HepG2 (cell line): ENCODE measurements around the gene SNAI3. TPM values are rescaled to one million over a fixed set of nuclear protein-coding genes. Genes with fewer than 3 reads are reported as not detected.
A peak's percentile ranks its signal among the peaks of the same experiment; 100 is the strongest.

ENCODE experiments used
- CAMTA2 ChIP-seq: sonication (generic); formaldehyde crosslinking; IDR thresholded peaks from 2 replicates; pipeline ENCODE4 v1.4.0; 2020; ENCODE audit warnings: mild to moderate bottlenecking, missing genetic modification reagents, borderline replicate concordance
- CEBPB ChIP-seq: IDR thresholded peaks from 2 replicates; pipeline ENCODE4 v1.6.1; 2011; ENCODE audit warnings: low read depth, low read length, improper control_type of control experiment, borderline replicate concordance
- GPN1 ChIP-seq: sonication (generic); formaldehyde crosslinking; IDR thresholded peaks from 2 replicates; pipeline ENCODE4 v1.5.1; 2020; ENCODE audit warnings: missing genetic modification reagents, borderline replicate concordance
- HNF1A ChIP-seq, 2 experiments: sonication (generic) in 1 of 2; formaldehyde crosslinking in 1 of 2; IDR thresholded peaks; 2 replicates each; pipeline versions ENCODE4 v1.4.0 to v1.6.1; 2016 to 2020; ENCODE audit warnings: borderline replicate concordance in 1 of 2, low read depth in 1 of 2, mild to moderate bottlenecking in 1 of 2, missing genetic modification reagents in 1 of 2
- KMT2A ChIP-seq: sonication (generic); formaldehyde crosslinking; IDR thresholded peaks from 2 replicates; pipeline ENCODE4 v1.4.0; 2020; ENCODE audit warnings: missing genetic modification reagents
- MYPOP ChIP-seq: sonication (generic); formaldehyde crosslinking; IDR thresholded peaks from 2 replicates; pipeline ENCODE4 v1.8.1; 2023; ENCODE audit warnings: mild to moderate bottlenecking, moderate library complexity, missing genetic modification reagents
- MZF1 ChIP-seq: sonication (generic); formaldehyde crosslinking; IDR thresholded peaks from 2 replicates; pipeline ENCODE4 v1.8.1; 2023; ENCODE audit warnings: mild to moderate bottlenecking, missing genetic modification reagents, borderline replicate concordance
- PCBP2 ChIP-seq: fragments of 200-400 bp; formaldehyde crosslinking; optimal IDR thresholded peaks from 2 replicates; pipeline ENCODE3; 2018; ENCODE audit warnings: low read length, low read depth; ENCODE audit not compliant: poor library complexity, severe bottlenecking
- PITX1 ChIP-seq: sonication (generic); formaldehyde crosslinking; IDR thresholded peaks from 2 replicates; pipeline ENCODE4 v1.5.1; 2020; ENCODE audit warnings: mild to moderate bottlenecking, missing genetic modification reagents
- REXO4 ChIP-seq: sonication (generic); formaldehyde crosslinking; IDR thresholded peaks from 2 replicates; pipeline ENCODE4 v1.8.0; 2022; ENCODE audit warnings: missing genetic modification reagents, mild to moderate bottlenecking, borderline replicate concordance
- SNAI1 ChIP-seq: sonication (generic); formaldehyde crosslinking; IDR thresholded peaks from 2 replicates; pipeline ENCODE4 v1.5.0; 2020; ENCODE audit warnings: mild to moderate bottlenecking, missing genetic modification reagents, borderline replicate concordance
- SRY ChIP-seq: sonication (generic); formaldehyde crosslinking; IDR thresholded peaks from 2 replicates; pipeline ENCODE4 v1.8.0; 2022; ENCODE audit warnings: mild to moderate bottlenecking, missing genetic modification reagents
- TBX3 ChIP-seq: fragments of 450-650 bp; IDR thresholded peaks from 2 replicates; pipeline ENCODE4 v1.6.1; 2017; ENCODE audit warnings: antibody characterized with exemption, mild to moderate bottlenecking, inconsistent platforms, borderline replicate concordance
- YY1 ChIP-seq: IDR thresholded peaks from 2 replicates; pipeline ENCODE4 v1.6.1; 2011; ENCODE audit warnings: low read length, low read depth, moderate library complexity, mild to moderate bottlenecking; ENCODE audit not compliant: insufficient read depth, insufficient replicate concordance
- ZNF256 ChIP-seq: sonication (generic); formaldehyde crosslinking; conservative IDR thresholded peaks from 2 replicates; pipeline ENCODE4 v1.4.0; 2020; ENCODE audit warnings: missing genetic modification reagents
- ZNF274 ChIP-seq: sonication (generic); formaldehyde crosslinking; IDR thresholded peaks from 2 replicates; pipeline ENCODE4 v1.5.1; 2020; ENCODE audit warnings: mild to moderate bottlenecking, missing genetic modification reagents
- ZNF317 ChIP-seq: sonication (generic); formaldehyde crosslinking; IDR thresholded peaks from 2 replicates; pipeline ENCODE4 v1.5.0; 2020; ENCODE audit warnings: mild to moderate bottlenecking, missing genetic modification reagents
- ZNF558 ChIP-seq: sonication (generic); formaldehyde crosslinking; IDR thresholded peaks from 2 replicates; pipeline ENCODE4 v1.9.0; 2022; ENCODE audit warnings: mild to moderate bottlenecking, missing genetic modification reagents, borderline replicate concordance
- ZNF724P ChIP-seq: sonication (generic); formaldehyde crosslinking; IDR thresholded peaks from 2 replicates; pipeline ENCODE4 v1.8.0; 2022; ENCODE audit warnings: missing genetic modification reagents, borderline replicate concordance
- polyA plus RNA-seq, 8 experiments: library from polyadenylated mRNA; depleted of rRNA in 3 of 8; stranded (reverse) in 7 of 8; unstranded in 1 of 8; fragments of >200 nt; fragmentation: Illumina TruSeq in 4 of 8; extraction: Trizol in 4 of 8; gene quantifications; 2 replicates each; pipeline versions ENCODE4 v1.2.1 to v1.2.3, GENCODE V29; 2011 to 2016; ENCODE audit warnings: low read depth in 4 of 8, missing spikeins in 1 of 8, mixed read lengths in 1 of 8; ENCODE audit not compliant: insufficient read depth in 1 of 8
- total RNA-seq, 5 experiments: library from RNA; depleted of rRNA; stranded (reverse); fragments of >200 nt; fragmentation: Illumina TruSeq; extraction: Trizol; gene quantifications; 2 replicates each; pipeline ENCODE4 v1.2.3, GENCODE V29; 2016; ENCODE audit warnings: low read depth in 1 of 5
- TF ChIP-seq, protein P1 (sequence below): sonication (generic); formaldehyde crosslinking; IDR thresholded peaks from 2 replicates; pipeline ENCODE4 v1.5.0; 2020; ENCODE audit warnings: mild to moderate bottlenecking, low read depth, missing genetic modification reagents, borderline replicate concordance
- TF ChIP-seq, protein P2 (sequence below): sonication (generic); formaldehyde crosslinking; IDR thresholded peaks from 2 replicates; pipeline ENCODE4 v1.5.0; 2020; ENCODE audit warnings: missing genetic modification reagents
- TF ChIP-seq, protein P3 (sequence below): sonication (generic); formaldehyde crosslinking; IDR thresholded peaks from 2 replicates; pipeline ENCODE4 v1.4.0; 2020; ENCODE audit warnings: missing genetic modification reagents

The SNAI3 gene
- total and polyA plus RNA-seq, 2 of the 13 experiments (the other 11 are each of a cell fraction or from before 2014, with no cell fraction given): 0.09 to 0.18 TPM

- TF ChIP-seq, protein P1, sequence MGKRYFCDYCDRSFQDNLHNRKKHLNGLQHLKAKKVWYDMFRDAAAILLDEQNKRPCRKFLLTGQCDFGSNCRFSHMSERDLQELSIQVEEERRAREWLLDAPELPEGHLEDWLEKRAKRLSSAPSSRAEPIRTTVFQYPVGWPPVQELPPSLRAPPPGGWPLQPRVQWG (CRISPR knock-in tag): no peak
- no peak for TF ChIP-seq ZNF317 (CRISPR knock-in tag)
- 0 out of 2 replicates have a peak, but pooled peaks have one; percentile 33 for TF ChIP-seq CAMTA2 (CRISPR knock-in tag)
- TF ChIP-seq ZNF256 (CRISPR knock-in tag): no peak
- no peak for TF ChIP-seq YY1
- no peak for TF ChIP-seq PCBP2
- TF ChIP-seq REXO4 (CRISPR knock-in tag): 0 out of 2 replicates have a peak, but pooled peaks have one; percentile 47
- no peak for TF ChIP-seq HNF1A (IDR thresholded peaks at IDR 0.05; ENCODE audit: low read depth)
- 0 out of 2 replicates have a peak, but pooled peaks have one; percentile 10 for TF ChIP-seq HNF1A (CRISPR knock-in tag; IDR thresholded peaks at IDR 0.05; ENCODE audit: borderline replicate concordance)
- TF ChIP-seq, protein P2, sequence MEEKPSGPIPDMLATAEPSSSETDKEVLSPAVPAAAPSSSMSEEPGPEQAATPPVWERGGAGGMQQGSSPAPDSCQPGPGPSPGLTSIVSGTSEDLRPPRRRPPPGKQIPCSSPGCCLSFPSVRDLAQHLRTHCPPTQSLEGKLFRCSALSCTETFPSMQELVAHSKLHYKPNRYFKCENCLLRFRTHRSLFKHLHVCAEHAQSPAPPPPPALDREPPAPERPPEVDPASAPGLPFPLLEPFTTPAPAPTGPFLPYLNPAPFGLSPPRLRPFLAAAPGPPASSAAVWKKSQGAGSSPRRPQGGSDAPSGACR (CRISPR knock-in tag): no peak
- TF ChIP-seq, protein P3, sequence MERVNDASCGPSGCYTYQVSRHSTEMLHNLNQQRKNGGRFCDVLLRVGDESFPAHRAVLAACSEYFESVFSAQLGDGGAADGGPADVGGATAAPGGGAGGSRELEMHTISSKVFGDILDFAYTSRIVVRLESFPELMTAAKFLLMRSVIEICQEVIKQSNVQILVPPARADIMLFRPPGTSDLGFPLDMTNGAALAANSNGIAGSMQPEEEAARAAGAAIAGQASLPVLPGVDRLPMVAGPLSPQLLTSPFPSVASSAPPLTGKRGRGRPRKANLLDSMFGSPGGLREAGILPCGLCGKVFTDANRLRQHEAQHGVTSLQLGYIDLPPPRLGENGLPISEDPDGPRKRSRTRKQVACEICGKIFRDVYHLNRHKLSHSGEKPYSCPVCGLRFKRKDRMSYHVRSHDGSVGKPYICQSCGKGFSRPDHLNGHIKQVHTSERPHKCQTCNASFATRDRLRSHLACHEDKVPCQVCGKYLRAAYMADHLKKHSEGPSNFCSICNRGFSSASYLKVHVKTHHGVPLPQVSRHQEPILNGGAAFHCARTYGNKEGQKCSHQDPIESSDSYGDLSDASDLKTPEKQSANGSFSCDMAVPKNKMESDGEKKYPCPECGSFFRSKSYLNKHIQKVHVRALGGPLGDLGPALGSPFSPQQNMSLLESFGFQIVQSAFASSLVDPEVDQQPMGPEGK (CRISPR knock-in tag): peak; percentile 93
- TF ChIP-seq SNAI1 (CRISPR knock-in tag): no peak
- TF ChIP-seq MZF1 (CRISPR knock-in tag): no peak
- TF ChIP-seq ZNF724P (CRISPR knock-in tag): no peak
- TF ChIP-seq ZNF274 (CRISPR knock-in tag): no peak
- TF ChIP-seq MYPOP (CRISPR knock-in tag): no peak
- TF ChIP-seq SRY (CRISPR knock-in tag): no peak
- no peak for TF ChIP-seq GPN1 (CRISPR knock-in tag)
- no peak for TF ChIP-seq ZNF558 (CRISPR knock-in tag)
- TF ChIP-seq PITX1 (CRISPR knock-in tag): no peak
- no peak for TF ChIP-seq KMT2A (CRISPR knock-in tag)
- no peak for TF ChIP-seq TBX3
- TF ChIP-seq CEBPB: no peak
Observed at GRCh38 chr16:88687254-88687576, 908 bp upstream of the SNAI3 start (continued).
